Type B pancreatic cell (in vitro differentiated cells): ENCODE results near the gene NTMT1. TPM values are rescaled to one million over a fixed set of nuclear protein-coding genes. Genes with fewer than 3 reads are reported as not detected.
A peak's percentile ranks its signal among the peaks of the same experiment; 100 is the strongest.

Experiments used
- DNase-seq: peaks from one replicate; pipeline ENCODE4 v3.0.0; 2021; ENCODE audit warnings: mixed read lengths; ENCODE audit not compliant: unreplicated experiment; ENCODE audit errors: extremely low spot score
- H3K27ac Mint-ChIP-seq: 2 replicates; pipeline ENCODE4 v1.8.0; 2021; ENCODE audit warnings: mild to moderate bottlenecking, mixed read lengths
- H3K27me3 Mint-ChIP-seq: 2 replicates; pipeline ENCODE4 v1.8.0; 2021; ENCODE audit warnings: mixed read lengths
- H3K36me3 Mint-ChIP-seq: 2 replicates; pipeline ENCODE4 v1.8.0; 2021; ENCODE audit warnings: mixed read lengths
- H3K4me1 Mint-ChIP-seq: one replicate; pipeline ENCODE4 v1.8.0; 2021; ENCODE audit warnings: mixed read lengths; ENCODE audit not compliant: unreplicated experiment
- H3K4me3 Mint-ChIP-seq: 2 replicates; pipeline ENCODE4 v1.8.0; 2021; ENCODE audit warnings: mild to moderate bottlenecking, mixed read lengths
- H3K9me3 Mint-ChIP-seq: 2 replicates; pipeline ENCODE4 v1.8.0; 2021; ENCODE audit warnings: mixed read lengths
- CTCF ChIP-seq: fragments of 200-600 bp; sonication (generic); conservative IDR thresholded peaks from 2 replicates; pipeline ENCODE4 v1.5.0; 2021; ENCODE audit warnings: antibody characterized with exemption, mild to moderate bottlenecking
- total RNA-seq: library from RNA; stranded (reverse); gene quantifications from 2 replicates; pipeline ENCODE4 v1.2.1, GENCODE V29; 2021; ENCODE audit warnings: low replicate concordance

Gene NTMT1
- total RNA-seq, 1 donor from 2014 or later: 33.5 TPM

- no peak overlapping the region for H3K4me3 Mint-ChIP-seq
Observed at GRCh38 chr9:129594632-129595031, 31.3 kb upstream of the NTMT1 start.

GRCh38 chr9:129595311-129595741 lies 30.6 kb upstream of the NTMT1 start:
- H3K4me3 Mint-ChIP-seq: peak overlapping the region; percentile 57
- H3K36me3 Mint-ChIP-seq: no peaks in the 10 kb centered on the region
- H3K27ac Mint-ChIP-seq: peak overlapping the region; percentile 32
- peaks cover 57% of the 10 kb centered on the region for H3K4me1 Mint-ChIP-seq
- DNase-seq: no peak
- no peak for TF ChIP-seq CTCF
- no peaks in the 10 kb centered on the region for H3K27me3 Mint-ChIP-seq
- no peaks in the 10 kb centered on the region for H3K9me3 Mint-ChIP-seq

More at GRCh38 chr9:129594632-129595031, 31.3 kb upstream of the NTMT1 start:
- H3K27ac Mint-ChIP-seq: no peak overlapping the region
- H3K9me3 Mint-ChIP-seq: no peaks in the 10 kb centered on the region
- H3K27me3 Mint-ChIP-seq: no peaks in the 10 kb centered on the region
- peaks cover 59% of the 10 kb centered on the region for H3K4me1 Mint-ChIP-seq
- no peak for TF ChIP-seq CTCF
- DNase-seq: no peak
- H3K36me3 Mint-ChIP-seq: no peaks in the 10 kb centered on the region

- Mint-ChIP-seq H3K4me1 (peaks cover 58% of the 10 kb centered on the region), H3K4me3 (peak overlapping the region; percentile 84), H3K27me3 (no peaks in the 10 kb centered on the region), H3K27ac (peak overlapping the region; percentile 35), H3K9me3 (no peaks in the 10 kb centered on the region), H3K36me3 (no peaks in the 10 kb centered on the region)
- peak; percentile 32 for TF ChIP-seq CTCF
- DNase-seq: no peak
Observed at GRCh38 chr9:129595903-129596540, 29.9 kb upstream of the NTMT1 start.

GRCh38 chr9:129596541-129597331 lies 29.2 kb upstream of the NTMT1 start:
- no peak for DNase-seq
- H3K27me3 Mint-ChIP-seq: no peaks in the 10 kb centered on the region
- no peaks in the 10 kb centered on the region for H3K9me3 Mint-ChIP-seq
- peak overlapping the region; percentile 84 for H3K4me3 Mint-ChIP-seq
- H3K4me1 Mint-ChIP-seq: peaks cover 55% of the 10 kb centered on the region
- TF ChIP-seq CTCF: no peak
- peak overlapping the region; percentile 35 for H3K27ac Mint-ChIP-seq
- no peaks in the 10 kb centered on the region for H3K36me3 Mint-ChIP-seq

GRCh38 chr9:129597355-129598088 lies 28.4 kb upstream of the NTMT1 start:
- H3K9me3 Mint-ChIP-seq: no peaks in the 10 kb centered on the region
- peak; percentile 83 for DNase-seq
- TF ChIP-seq CTCF: no peak
- peaks cover 49% of the 10 kb centered on the region for H3K4me1 Mint-ChIP-seq
- no peaks in the 10 kb centered on the region for H3K36me3 Mint-ChIP-seq
- H3K4me3 Mint-ChIP-seq: peak overlapping the region; percentile 72
- H3K27ac Mint-ChIP-seq: peak overlapping the region; percentile 83
- H3K27me3 Mint-ChIP-seq: no peaks in the 10 kb centered on the region
